Measurements from ENCODE around the gene DNER.
"Not testable (repeated sequence)": the region's sequence is repeated elsewhere in the genome, so short reads cannot be mapped to it uniquely, and the experiment has no call there.

Gene DNER

GRCh38 chr2:229714080-229714735 lies at the start of gene DNER:
DNER (minus strand) TSS chr2:229714555; CDS start chr2:229714423, 132 bp downstream.
- Histone ChIP-seq H3K36me3 (ENCODE audit: insufficient read depth) (no peaks in the 10 kb centered on the region), H3K79me2 (ENCODE audit: insufficient read depth, low read depth) (no peaks in the 10 kb centered on the region), H3K4me2 (peak within 1 kb of the TSS; percentile 48), H4K20me1 (ENCODE audit: insufficient read depth) (no peaks in the 10 kb centered on the region), H3K4me1 (ENCODE audit: low read depth, poor library complexity, severe bottlenecking) (no peaks in the 10 kb centered on the region), H3K27me3 (ENCODE audit: insufficient read depth, low read depth) (no peaks in the 10 kb centered on the region), H3K27ac (no peak within 1 kb of the TSS), H3K9ac (no peak within 1 kb of the TSS), H3K4me3 (IDR thresholded peaks at IDR 0.05; ENCODE audit: insufficient read depth, low read depth, low read length) (no peak within 1 kb of the TSS), H2AFZ (ENCODE audit: low read depth) (peak within 1 kb of the TSS; percentile 57)
- TF ChIP-seq CTCF (conservative IDR thresholded peaks at IDR 0.05; ENCODE audit: low read depth, low read length), result no peak

GRCh38 chr2:229761663-229762062 lies 47.3 kb upstream of the DNER start:
- no peak for TF ChIP-seq CTCF (conservative IDR thresholded peaks at IDR 0.05; ENCODE audit: low read depth, low read length)
- no peaks in the 10 kb centered on the region for H3K36me3 ChIP-seq (ENCODE audit: insufficient read depth)
- no peak overlapping the region for H3K9ac ChIP-seq
- no peaks in the 10 kb centered on the region for H3K79me2 ChIP-seq (ENCODE audit: insufficient read depth, low read depth)
- H3K4me2 ChIP-seq, result no peak overlapping the region
- H3K4me1 ChIP-seq (ENCODE audit: low read depth, poor library complexity, severe bottlenecking), result no peaks in the 10 kb centered on the region
- H3K27ac ChIP-seq, result no peak overlapping the region
- no peak overlapping the region for H3K4me3 ChIP-seq (IDR thresholded peaks at IDR 0.05; ENCODE audit: insufficient read depth, low read depth, low read length)
- no peak overlapping the region for H2AFZ ChIP-seq (ENCODE audit: low read depth)
- no peaks in the 10 kb centered on the region for H4K20me1 ChIP-seq (ENCODE audit: insufficient read depth)
- no peaks in the 10 kb centered on the region for H3K27me3 ChIP-seq (ENCODE audit: insufficient read depth, low read depth)

GRCh38 chr2:229757462-229757861 lies 43.1 kb upstream of the DNER start:
- not testable (repeated sequence) for H3K79me2 ChIP-seq (ENCODE audit: insufficient read depth, low read depth); H3K27ac ChIP-seq; H3K36me3 ChIP-seq (ENCODE audit: insufficient read depth); H3K4me1 ChIP-seq (ENCODE audit: low read depth, poor library complexity, severe bottlenecking); H3K4me2 ChIP-seq; H3K4me3 ChIP-seq (IDR thresholded peaks at IDR 0.05; ENCODE audit: insufficient read depth, low read depth, low read length); H4K20me1 ChIP-seq (ENCODE audit: insufficient read depth); H3K27me3 ChIP-seq (ENCODE audit: insufficient read depth, low read depth); H2AFZ ChIP-seq (ENCODE audit: low read depth); H3K9ac ChIP-seq

GRCh38 chr2:229752970-229753729 lies 38.8 kb upstream of the DNER start:
- Histone ChIP-seq H3K9ac (no peak overlapping the region), H3K4me3 (IDR thresholded peaks at IDR 0.05; ENCODE audit: insufficient read depth, low read depth, low read length) (no peak overlapping the region), H2AFZ (ENCODE audit: low read depth) (no peak overlapping the region)

More at GRCh38 chr2:229752970-229753729, 38.8 kb upstream of the DNER start:
- H3K27ac ChIP-seq, result no peak overlapping the region
- no peaks in the 10 kb centered on the region for H3K36me3 ChIP-seq (ENCODE audit: insufficient read depth)
- no peaks in the 10 kb centered on the region for H3K4me1 ChIP-seq (ENCODE audit: low read depth, poor library complexity, severe bottlenecking)
- H3K4me2 ChIP-seq, result no peak overlapping the region
- no peak for TF ChIP-seq CTCF (conservative IDR thresholded peaks at IDR 0.05; ENCODE audit: low read depth, low read length)
- no peaks in the 10 kb centered on the region for H3K27me3 ChIP-seq (ENCODE audit: insufficient read depth, low read depth)
- H3K79me2 ChIP-seq (ENCODE audit: insufficient read depth, low read depth), result no peaks in the 10 kb centered on the region
- H4K20me1 ChIP-seq (ENCODE audit: insufficient read depth), result no peaks in the 10 kb centered on the region
